H1 (cell line): ENCODE results near the gene ROR1. TPM values are rescaled to one million over a fixed set of nuclear protein-coding genes. Genes with fewer than 3 reads are reported as not detected.

ENCODE experiments used
- CTCF ChIA-PET: fragments of 300-600 bp; sonication (Branson Sonifier 250); formaldehyde crosslinking; loops from one replicate; lab custom pipeline; 2021; ENCODE audit not compliant: partially characterized antibody; lab: Charles Lee
- POLR2A ChIA-PET: fragments of 300-600 bp; sonication (Branson Sonifier 250); formaldehyde crosslinking; loops from one replicate; lab custom pipeline; 2021; ENCODE audit warnings: inconsistent platforms; ENCODE audit not compliant: partially characterized antibody; lab: Charles Lee
- DNase-seq, 2 experiments: peaks; one replicate each; pipeline versions ENCODE4 v3.0.0 to v3.0.0-alpha.2; 2010 to 2022; ENCODE audit warnings: low spot score in 2 of 2, low read depth in 1 of 2, mixed read lengths in 1 of 2
- FAIRE-seq: peaks from 2 replicates; lab custom pipeline; 2011; peaks lifted over from hg19 to GRCh38; lab: Jason Lieb, UNC
- H2AFZ ChIP-seq: 2 replicates; pipeline ENCODE4 v1.8.1; 2012; ENCODE audit warnings: low read length, inconsistent platforms
- H2AK5ac ChIP-seq: 2 replicates; pipeline ENCODE4 v1.6.1; 2013; ENCODE audit warnings: low read depth, low read length
- H2BK120ac ChIP-seq: replicated peaks from 2 replicates; pipeline ENCODE3; 2013; ENCODE audit warnings: low read depth, low read length, inconsistent platforms
- H2BK12ac ChIP-seq: 2 replicates; pipeline ENCODE4 v1.6.1; 2013; ENCODE audit warnings: low read depth, low read length
- H2BK15ac ChIP-seq: 2 replicates; pipeline ENCODE4 v1.6.1; 2013; ENCODE audit warnings: low read length
- H2BK20ac ChIP-seq: 2 replicates; pipeline ENCODE4 v1.6.1; 2013; ENCODE audit warnings: low read length
- H2BK5ac ChIP-seq: 2 replicates; pipeline ENCODE4 v1.6.1; 2013; ENCODE audit warnings: low read depth, low read length
- H3K14ac ChIP-seq: 2 replicates; pipeline ENCODE4 v1.6.1; 2013; ENCODE audit warnings: inconsistent platforms; ENCODE audit not compliant: insufficient read length
- H3K18ac ChIP-seq: 2 replicates; pipeline ENCODE4 v1.6.1; 2013; ENCODE audit warnings: low read length; ENCODE audit errors: extremely low read depth
- H3K23ac ChIP-seq: 2 replicates; pipeline ENCODE4 v1.6.1; 2013; ENCODE audit warnings: inconsistent platforms; ENCODE audit not compliant: insufficient read length
- H3K23me2 ChIP-seq: 2 replicates; pipeline ENCODE4 v1.6.1; 2013; ENCODE audit warnings: low read depth, low read length
- H3K27ac ChIP-seq: 2 replicates; pipeline ENCODE4 v1.6.1; 2011; ENCODE audit warnings: low read depth, low read length, inconsistent platforms
- H3K27me3 ChIP-seq, 4 experiments: replicated peaks in 1 of 4; 1 replicate in 1 of 4; 2 replicates in 3 of 4; pipeline versions ENCODE4 v1.6.1 to v1.8.1; 2011 to 2013; ENCODE audit warnings: low read length in 3 of 4, mild to moderate bottlenecking in 3 of 4, inconsistent platforms in 2 of 4, mixed read lengths in 2 of 4, moderate library complexity in 1 of 4; ENCODE audit not compliant: control insufficient read depth in 3 of 4, insufficient read depth in 3 of 4; ENCODE audit errors: extremely low read depth in 1 of 4
- H3K36me3 ChIP-seq, 4 experiments: 2 replicates each; pipeline versions ENCODE4 v1.6.1 to v1.8.1; 2011 to 2013; ENCODE audit warnings: mild to moderate bottlenecking in 4 of 4, low read length in 3 of 4, moderate library complexity in 2 of 4, control low read depth in 1 of 4, inconsistent platforms in 1 of 4; ENCODE audit not compliant: insufficient read depth in 4 of 4, control insufficient read depth in 2 of 4
- H3K4ac ChIP-seq: replicated peaks from 2 replicates; pipeline ENCODE3; 2013; ENCODE audit warnings: low read length, low read depth, mixed read lengths, inconsistent platforms; ENCODE audit not compliant: insufficient read length
- H3K4me1 ChIP-seq, 4 experiments: replicated peaks in 1 of 4; 1 replicate in 1 of 4; 2 replicates in 3 of 4; pipeline versions ENCODE4 v1.6.1 to v1.8.1; 2011 to 2013; ENCODE audit warnings: low read length in 3 of 4, inconsistent platforms in 2 of 4, mixed read lengths in 1 of 4; ENCODE audit not compliant: insufficient read depth in 4 of 4, control insufficient read depth in 3 of 4
- H3K4me2 ChIP-seq, 2 experiments: 2 replicates each; pipeline versions ENCODE4 v1.6.1 to v1.8.1; 2011 to 2013; ENCODE audit warnings: low read depth in 2 of 2, low read length in 2 of 2, control low read depth in 1 of 2, inconsistent platforms in 1 of 2, mild to moderate bottlenecking in 1 of 2; ENCODE audit not compliant: insufficient read depth in 1 of 2
- H3K4me3 ChIP-seq, 4 experiments: fragments of 200-600, 300-600 bp in 1 of 4; sonication (generic), shearing (Covaris generic), sonication (Bioruptor Twin) in 1 of 4; 2 replicates each; pipeline versions ENCODE4 v1.5.1 to v1.8.1; 2011 to 2016; ENCODE audit warnings: low read length in 4 of 4, low read depth in 3 of 4, control low read depth in 2 of 4, inconsistent platforms in 2 of 4, mild to moderate bottlenecking in 2 of 4, mixed read lengths in 1 of 4, moderate library complexity in 1 of 4; ENCODE audit not compliant: insufficient read depth in 2 of 4; ENCODE audit errors: extremely low read depth in 1 of 4
- H3K56ac ChIP-seq: replicated peaks from 2 replicates; pipeline ENCODE3; 2013; ENCODE audit warnings: low read depth, mild to moderate bottlenecking, mixed read lengths, low read length, inconsistent platforms; ENCODE audit not compliant: insufficient read length
- H3K79me1 ChIP-seq: 2 replicates; pipeline ENCODE4 v1.6.1; 2013; ENCODE audit warnings: low read depth, low read length, control low read depth
- H3K79me2 ChIP-seq, 2 experiments: 2 replicates each; pipeline versions ENCODE4 v1.6.1 to v1.8.1; 2012 to 2013; ENCODE audit warnings: low read length in 2 of 2, mild to moderate bottlenecking in 2 of 2, inconsistent platforms in 1 of 2; ENCODE audit not compliant: insufficient read depth in 2 of 2, control insufficient read depth in 1 of 2
- H3K9ac ChIP-seq, 4 experiments: replicated peaks in 1 of 4; 1 replicate in 1 of 4; 2 replicates in 3 of 4; pipeline versions ENCODE4 v1.6.1 to v1.8.1; 2011 to 2013; ENCODE audit warnings: low read depth in 3 of 4, low read length in 3 of 4, control low read depth in 2 of 4, mild to moderate bottlenecking in 2 of 4, moderate library complexity in 2 of 4, inconsistent platforms in 1 of 4; ENCODE audit errors: extremely low read depth in 1 of 4
- H3K9me3 ChIP-seq, 2 experiments: 2 replicates each; pipeline versions ENCODE4 v1.6.1 to v1.8.1; 2012 to 2013; ENCODE audit warnings: mild to moderate bottlenecking in 2 of 2, moderate library complexity in 2 of 2, control low read depth in 1 of 2, inconsistent platforms in 1 of 2, low read depth in 1 of 2, low read length in 1 of 2, mixed read lengths in 1 of 2; ENCODE audit not compliant: insufficient read depth in 2 of 2
- H4K20me1 ChIP-seq, 2 experiments: replicated peaks in 1 of 2; 2 replicates each; pipeline versions ENCODE3 to v1.8.1; 2011 to 2013; ENCODE audit warnings: inconsistent platforms in 2 of 2, low read length in 2 of 2, mild to moderate bottlenecking in 1 of 2; ENCODE audit not compliant: insufficient read depth in 2 of 2, control insufficient read depth in 1 of 2
- H4K5ac ChIP-seq: 2 replicates; pipeline ENCODE4 v1.6.1; 2013; ENCODE audit warnings: low read length, low read depth, mixed read lengths, inconsistent platforms; ENCODE audit not compliant: insufficient read length
- H4K8ac ChIP-seq: 2 replicates; pipeline ENCODE4 v1.8.0; 2013; ENCODE audit warnings: mild to moderate bottlenecking, moderate library complexity, low read length, inconsistent platforms; ENCODE audit not compliant: insufficient read depth; ENCODE audit errors: extremely low read depth
- H4K91ac ChIP-seq: replicated peaks from 2 replicates; pipeline ENCODE3; 2013; ENCODE audit warnings: low read length, mixed read lengths, inconsistent platforms; ENCODE audit not compliant: insufficient read length
- EZH2 ChIP-seq: fragments of 200-600 bp; sonication (generic); IDR thresholded peaks from 2 replicates; pipeline ENCODE4 v1.7.1; 2012; ENCODE audit warnings: low read depth, mild to moderate bottlenecking, moderate library complexity, low read length, inconsistent platforms; ENCODE audit not compliant: severe bottlenecking
- FOSL1 ChIP-seq: IDR thresholded peaks from 2 replicates; pipeline ENCODE4 v1.6.1; 2011; ENCODE audit warnings: mild to moderate bottlenecking, low read depth, low read length, moderate library complexity; ENCODE audit not compliant: insufficient read depth
- GABPA ChIP-seq: IDR thresholded peaks from 2 replicates; pipeline ENCODE4 v1.6.1; 2011; ENCODE audit warnings: mild to moderate bottlenecking, low read length, moderate library complexity, borderline replicate concordance; ENCODE audit not compliant: insufficient read depth
- HDAC2 ChIP-seq, 2 experiments: fragments of 300-600 bp in 1 of 2; sonication (generic) in 1 of 2; IDR thresholded peaks; 2 replicates each; pipeline ENCODE4 v1.6.1; 2011 to 2012; ENCODE audit warnings: low read depth in 2 of 2, low read length in 2 of 2, mild to moderate bottlenecking in 2 of 2, moderate library complexity in 2 of 2, borderline replicate concordance in 1 of 2, inconsistent platforms in 1 of 2
- POLR2A ChIP-seq, 2 experiments: IDR thresholded peaks; 1 replicate in 1 of 2; 2 replicates in 1 of 2; pipeline ENCODE4 v1.6.1; 2011; ENCODE audit warnings: low read depth in 2 of 2, low read length in 2 of 2, mild to moderate bottlenecking in 2 of 2; ENCODE audit errors: control extremely low read depth in 1 of 2
- POU5F1 ChIP-seq: IDR thresholded peaks from 2 replicates; pipeline ENCODE4 v1.6.1; 2011; ENCODE audit warnings: low read depth, mild to moderate bottlenecking, low read length, moderate library complexity
- RFX5 ChIP-seq: IDR thresholded peaks from 2 replicates; pipeline ENCODE4 v1.6.1; 2011; ENCODE audit warnings: low read depth, low read length, improper control_type of control experiment, borderline replicate concordance
- SP1 ChIP-seq: IDR thresholded peaks from 2 replicates; pipeline ENCODE4 v1.6.1; 2011; ENCODE audit warnings: low read depth, low read length
- TAF7 ChIP-seq: optimal IDR thresholded peaks from 2 replicates; pipeline ENCODE3; 2011; ENCODE audit warnings: low read depth, mild to moderate bottlenecking, inconsistent platforms, low read length, moderate library complexity, borderline replicate concordance
- WGBS, 2 experiments: shearing (Covaris generic) in 1 of 2; methylation state at CpG; one replicate each; pipeline versions ENCODE4 v1.1.6 to v1.1.7; 2013 to 2015; ENCODE audit warnings: low lambda C conversion rate in 2 of 2, mixed read lengths in 2 of 2, inconsistent platforms in 1 of 2, low coverage in 1 of 2, missing lambda C conversion rate in 1 of 2; ENCODE audit not compliant: insufficient replicate concordance in 2 of 2, insufficient coverage in 1 of 2, insufficient read length in 1 of 2; ENCODE audit errors: extremely low coverage in 1 of 2, missing lambda C conversion rate in 1 of 2; 5-methylcytosine and 5-hydroxymethylcytosine counted together
- polyA plus RNA-seq, 7 experiments: library from polyadenylated mRNA; depleted of rRNA in 3 of 7; stranded (reverse) in 5 of 7; unstranded in 2 of 7; fragments of >200 nt in 5 of 7; fragments of 200-250 nt in 2 of 7; gene quantifications; 1 replicate in 5 of 7; 2 replicates in 1 of 7; 4 replicates in 1 of 7; pipeline versions ENCODE4 v1.2.1 to v1.2.3, GENCODE V29; 2011 to 2013; ENCODE audit warnings: missing spikeins in 2 of 7, mixed read lengths in 2 of 7
- total RNA-seq: library from RNA; stranded (reverse); fragmentation: NEBNext Ultra II Directional; extraction: Animal tissue kit (Norgen Biotek cat#: 25700); gene quantifications from 2 replicates; pipeline ENCODE4 v1.2.1, GENCODE V29; 2021

ROR1 gene
- total and polyA plus RNA-seq, 2 of the 8 experiments (the other 6 are each of a cell fraction or from before 2014, with no cell fraction given): 33.6 to 73.6 TPM

DNA sequence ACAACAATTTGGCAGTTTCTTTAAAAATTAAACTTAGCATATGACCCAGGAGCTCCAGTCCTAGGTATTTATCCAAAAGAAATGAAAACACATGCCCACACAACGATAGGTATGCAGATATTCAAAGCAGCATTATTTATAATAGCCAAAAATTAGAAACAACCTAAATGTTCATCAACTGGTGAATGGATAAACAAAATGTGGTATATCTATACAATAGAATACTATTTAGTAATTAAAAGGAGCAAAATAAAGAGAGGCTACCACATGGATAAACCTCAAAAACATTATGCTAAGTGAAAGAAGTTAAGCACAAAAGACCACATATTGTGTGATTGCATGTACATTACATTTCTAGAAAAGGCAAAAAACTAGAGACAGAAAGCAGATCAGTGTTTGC, 51.3 kb downstream of the ROR1 start:
- Histone ChIP-seq H4K20me1 (peaks cover 3 to 18% of the 10 kb centered on the region in 2 experiments), H2BK12ac (no peak overlapping the region), H4K91ac (no peak overlapping the region), H3K4me2 (no peak overlapping the region), H3K79me2 (peaks cover 34 to 100% of the 10 kb centered on the region in 2 experiments), H3K56ac (no peak overlapping the region), H2AFZ (no peak overlapping the region), H2BK20ac (no peak overlapping the region), H3K9me3 (peaks cover 0 to 3% of the 10 kb centered on the region in 2 experiments; a peak in 1 of 4 replicates), H3K4me3 (no peak overlapping the region), H2BK5ac (no peak overlapping the region), H3K9ac (no peak overlapping the region), H3K27me3 (no peaks in the 10 kb centered on the region), H4K5ac (no peak overlapping the region), H3K18ac (no peak overlapping the region), H3K36me3 (no peaks in the 10 kb centered on the region; a peak in 1 of 8 replicates), H3K79me1 (peaks cover 13% of the 10 kb centered on the region; the same call in 1 of the 2 replicates), H2BK15ac (no peak overlapping the region), H3K4me1 (peaks cover 0 to 10% (median 5%) of the 10 kb centered on the region in 4 experiments; a peak in 3 of 7 replicates), H2AK5ac (no peak overlapping the region), H3K4ac (no peak overlapping the region), H4K8ac (no peak overlapping the region), H3K27ac (no peak overlapping the region), H3K23ac (no peak overlapping the region), H3K23me2 (peaks cover 3% of the 10 kb centered on the region; the same call in 1 of the 2 replicates), H2BK120ac (no peak overlapping the region), H3K14ac (no peak overlapping the region)
- no peak for FAIRE-seq
- ChIA-PET POLR2A (no interaction called here), CTCF (interaction anchor here (1.2 to 2.0 kb wide), 2 partner anchors 19 to 26 kb away, joined by 3 to 8 read pairs; no protein-coding TSS in a partner anchor)
- no peak for TF ChIP-seq POLR2A (IDR thresholded peaks at IDR 0.05; ENCODE audit: control extremely low read depth in 1 of 2, low read depth in 2 of 2, low read length in 2 of 2)
- TF ChIP-seq FOSL1: no peak
- no peak for TF ChIP-seq GABPA
- no peak for TF ChIP-seq HDAC2 (IDR thresholded peaks at IDR 0.05; ENCODE audit: borderline replicate concordance in 1 of 2, low read depth in 2 of 2, low read length in 2 of 2)
- TF ChIP-seq RFX5: no peak
- no peak for TF ChIP-seq EZH2
- no peak for TF ChIP-seq TAF7
- no peak for TF ChIP-seq POU5F1
- no peak for TF ChIP-seq SP1
- WGBS, 2 experiments: 88% methylated on average over 1 of the region's 1 CpG; no CpG with 5 or more reads in 1 of the 2 experiments
- no peak for DNase-seq
